ENCODE data around the gene SUN5.

DNA sequence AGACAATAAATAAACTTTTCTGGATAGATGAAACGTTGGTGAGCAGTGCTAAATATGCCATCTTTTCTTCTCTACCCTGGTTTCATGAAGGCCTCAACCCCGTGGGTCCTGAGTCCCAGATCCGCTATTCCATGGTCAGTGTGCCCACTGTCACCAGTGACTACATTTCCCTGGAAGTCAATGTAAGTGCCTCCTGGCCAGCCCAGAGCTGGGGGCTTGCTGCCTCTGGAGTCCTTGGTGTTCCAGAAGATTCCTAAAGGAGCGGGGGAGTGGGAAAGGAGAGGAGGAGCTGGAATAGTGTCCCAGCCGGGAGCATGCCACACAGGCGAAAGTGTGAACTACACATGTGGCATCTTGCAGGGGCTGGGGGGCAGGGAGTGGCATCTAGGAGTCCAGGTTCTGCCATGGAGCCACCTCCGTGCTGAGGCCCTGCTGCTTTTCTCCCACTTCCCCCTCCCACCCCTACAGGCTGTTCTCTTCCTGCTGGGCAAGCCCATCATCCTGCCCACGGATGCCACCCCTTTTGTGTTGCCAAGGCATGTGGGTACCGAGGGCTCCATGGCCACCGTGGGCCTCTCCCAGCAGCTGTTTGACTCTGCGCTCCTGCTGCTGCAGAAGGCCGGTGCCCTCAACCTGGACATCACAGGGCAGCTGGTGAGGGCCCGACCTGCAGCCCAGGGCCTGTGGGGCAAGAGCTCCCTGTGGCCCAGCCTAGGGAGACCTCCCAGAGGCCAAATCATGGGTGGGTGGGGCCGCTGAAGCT is 14.1 kb upstream of the SUN5 start:
- TF ChIP-seq POLR2A (IDR thresholded peaks at IDR 0.05) (no peak), EP300 (IDR thresholded peaks at IDR 0.05; ENCODE audit: low read depth) (no peak), POLR2AphosphoS5 (IDR thresholded peaks at IDR 0.05) (no peak)
- TF ChIP-seq, protein P1, sequence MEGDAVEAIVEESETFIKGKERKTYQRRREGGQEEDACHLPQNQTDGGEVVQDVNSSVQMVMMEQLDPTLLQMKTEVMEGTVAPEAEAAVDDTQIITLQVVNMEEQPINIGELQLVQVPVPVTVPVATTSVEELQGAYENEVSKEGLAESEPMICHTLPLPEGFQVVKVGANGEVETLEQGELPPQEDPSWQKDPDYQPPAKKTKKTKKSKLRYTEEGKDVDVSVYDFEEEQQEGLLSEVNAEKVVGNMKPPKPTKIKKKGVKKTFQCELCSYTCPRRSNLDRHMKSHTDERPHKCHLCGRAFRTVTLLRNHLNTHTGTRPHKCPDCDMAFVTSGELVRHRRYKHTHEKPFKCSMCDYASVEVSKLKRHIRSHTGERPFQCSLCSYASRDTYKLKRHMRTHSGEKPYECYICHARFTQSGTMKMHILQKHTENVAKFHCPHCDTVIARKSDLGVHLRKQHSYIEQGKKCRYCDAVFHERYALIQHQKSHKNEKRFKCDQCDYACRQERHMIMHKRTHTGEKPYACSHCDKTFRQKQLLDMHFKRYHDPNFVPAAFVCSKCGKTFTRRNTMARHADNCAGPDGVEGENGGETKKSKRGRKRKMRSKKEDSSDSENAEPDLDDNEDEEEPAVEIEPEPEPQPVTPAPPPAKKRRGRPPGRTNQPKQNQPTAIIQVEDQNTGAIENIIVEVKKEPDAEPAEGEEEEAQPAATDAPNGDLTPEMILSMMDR (IDR thresholded peaks at IDR 0.05): no peak
